HG03045 (cell line): ENCODE results near the gene RHAG.

Experiments
- ATAC-seq: cut with Tn5 transposase; IDR thresholded peaks from one replicate; pipeline ENCODE4 v1.9.1; 2021; ENCODE audit warnings: mild to moderate bottlenecking, moderate library complexity; ENCODE audit not compliant: unreplicated experiment

Gene RHAG

GRCh38 chr6:49565855-49566254 is 70.8 kb downstream of the RHAG start:
- no peak for ATAC-seq

- no peak for ATAC-seq
Measured at GRCh38 chr6:49565261-49565660, 71.4 kb downstream of the RHAG start.

GRCh38 chr6:49564552-49564951 is 72.1 kb downstream of the RHAG start:
- ATAC-seq, result no peak

- no peak for ATAC-seq
Measured at GRCh38 chr6:49563006-49563886, 73.4 kb downstream of the RHAG start.

- ATAC-seq, result no peak
Measured at GRCh38 chr6:49558238-49558637, 78.4 kb downstream of the RHAG start.

GRCh38 chr6:49557177-49557576 is 79.5 kb downstream of the RHAG start:
- no peak for ATAC-seq

GRCh38 chr6:49556429-49556837 is 80.2 kb downstream of the RHAG start:
- ATAC-seq, result no peak

- ATAC-seq, result no peak
Measured at GRCh38 chr6:49555951-49556350, 80.7 kb downstream of the RHAG start.
